GM23338 (cell line): ENCODE data around the gene FTL. TPM values are rescaled to one million over a fixed set of nuclear protein-coding genes. Genes with fewer than 3 reads are reported as not detected.

Source experiments
- ATAC-seq: fragments of 200-7000 bp; cut with Tn5 transposase; 3 replicates; pipeline ENCODE4 v1.9.1; 2020
- DNase-seq: peaks from one replicate; pipeline ENCODE4 v3.0.0-alpha.2; 2015; ENCODE audit warnings: low spot score
- H2AFZ ChIP-seq: fragments of 200-600 bp; sonication (generic); 2 replicates; pipeline ENCODE4 v1.8.0; 2016; ENCODE audit warnings: antibody characterized with exemption, mild to moderate bottlenecking, moderate library complexity
- H3F3A ChIP-seq: fragments of 200-600 bp; sonication (generic); replicated peaks from 2 replicates; pipeline ENCODE4 v1.8.0; 2017; ENCODE audit warnings: antibody characterized with exemption, mixed run types, low read depth
- H3K27ac ChIP-seq: fragments of 200-600 bp; sonication (generic); 2 replicates; pipeline ENCODE4 v1.6.1; 2016; ENCODE audit warnings: low read depth
- H3K27me3 ChIP-seq: fragments of 200-600 bp; sonication (generic); 2 replicates; pipeline ENCODE4 v1.8.0; 2016; ENCODE audit warnings: mild to moderate bottlenecking, mixed run types, moderate library complexity; ENCODE audit not compliant: insufficient read depth
- H3K36me3 ChIP-seq: fragments of 200-600 bp; sonication (generic); 2 replicates; pipeline ENCODE4 v1.8.0; 2016; ENCODE audit warnings: mild to moderate bottlenecking; ENCODE audit not compliant: insufficient read depth
- H3K4me1 ChIP-seq: fragments of 200-600 bp; sonication (generic); 2 replicates; pipeline ENCODE4 v1.8.0; 2016; ENCODE audit warnings: mild to moderate bottlenecking, moderate library complexity; ENCODE audit not compliant: insufficient read depth
- H3K4me2 ChIP-seq: fragments of 200-600 bp; sonication (generic); 2 replicates; pipeline ENCODE4 v1.7.1; 2017; ENCODE audit warnings: mixed run types
- H3K4me3 ChIP-seq: fragments of 200-600 bp; sonication (generic); 2 replicates; pipeline ENCODE4 v1.6.1; 2016; ENCODE audit warnings: mixed run types
- H3K79me2 ChIP-seq: fragments of 200-600 bp; sonication (generic); replicated peaks from 2 replicates; pipeline ENCODE4 v1.8.0; 2017; ENCODE audit warnings: mild to moderate bottlenecking; ENCODE audit not compliant: insufficient read depth
- H3K9me2 ChIP-seq: fragments of 200-600 bp; sonication (generic); 2 replicates; pipeline ENCODE4 v1.8.0; 2017; ENCODE audit not compliant: insufficient read depth
- H4K20me1 ChIP-seq: fragments of 200-600 bp; sonication (generic); replicated peaks from 2 replicates; pipeline ENCODE4 v1.8.0; 2017; ENCODE audit warnings: mild to moderate bottlenecking; ENCODE audit not compliant: insufficient read depth
- H3K27ac Mint-ChIP-seq: 2 replicates; pipeline ENCODE4 v1.8.0; 2020; ENCODE audit warnings: inconsistent platforms, mild to moderate bottlenecking, moderate library complexity, mixed read lengths
- H3K27me3 Mint-ChIP-seq: 3 replicates; pipeline ENCODE4 v1.8.0; 2022; ENCODE audit warnings: low read depth, mild to moderate bottlenecking, moderate library complexity, mixed read lengths, inconsistent platforms; ENCODE audit not compliant: insufficient read depth, poor library complexity
- H3K36me3 Mint-ChIP-seq: 3 replicates; pipeline ENCODE4 v1.8.0; 2021; ENCODE audit warnings: low read depth, mild to moderate bottlenecking, inconsistent platforms, moderate library complexity, mixed read lengths
- H3K4me1 Mint-ChIP-seq: 3 replicates; pipeline ENCODE4 v1.8.0; 2020; ENCODE audit warnings: mild to moderate bottlenecking, inconsistent platforms, mixed read lengths
- H3K4me3 Mint-ChIP-seq: 3 replicates; pipeline ENCODE4 v1.8.0; 2021; ENCODE audit warnings: moderate library complexity, mild to moderate bottlenecking, inconsistent platforms, mixed read lengths
- H3K9me3 Mint-ChIP-seq: 3 replicates; pipeline ENCODE4 v1.8.0; 2020; ENCODE audit warnings: moderate library complexity, mild to moderate bottlenecking, inconsistent platforms, mixed read lengths
- polyA plus RNA-seq: library from polyadenylated mRNA; unstranded; fragments of >200 nt; fragmentation: Nextera tagmentation; extraction: Ambion mirVana; gene quantifications from 2 replicates; pipeline ENCODE4 v1.2.1, GENCODE V29; 2016
- total RNA-seq: library from RNA; depleted of rRNA; stranded (reverse); fragments of >200 nt; shearing (Covaris generic); gene quantifications from 2 replicates; pipeline ENCODE4 v1.2.3, GENCODE V29; 2014
- TF ChIP-seq, protein P1 (sequence below): IDR thresholded peaks from one replicate; pipeline ENCODE4 v1.6.1; 2018; ENCODE audit warnings: antibody characterized with exemption; ENCODE audit not compliant: unreplicated experiment
- TF ChIP-seq, protein P2 (sequence below): IDR thresholded peaks from 2 replicates; pipeline ENCODE4 v1.6.1; 2016; ENCODE audit warnings: antibody characterized with exemption
- TF ChIP-seq, protein P3 (sequence below): fragments of 250-450 bp; sonication (Bioruptor Pico); IDR thresholded peaks from 2 replicates; pipeline ENCODE4 v1.5.0; 2020; ENCODE audit warnings: mild to moderate bottlenecking, moderate library complexity

FTL gene
- total and polyA plus RNA-seq, 2 experiments from 2014 or later: 2,064 to 5,436 TPM

DNA sequence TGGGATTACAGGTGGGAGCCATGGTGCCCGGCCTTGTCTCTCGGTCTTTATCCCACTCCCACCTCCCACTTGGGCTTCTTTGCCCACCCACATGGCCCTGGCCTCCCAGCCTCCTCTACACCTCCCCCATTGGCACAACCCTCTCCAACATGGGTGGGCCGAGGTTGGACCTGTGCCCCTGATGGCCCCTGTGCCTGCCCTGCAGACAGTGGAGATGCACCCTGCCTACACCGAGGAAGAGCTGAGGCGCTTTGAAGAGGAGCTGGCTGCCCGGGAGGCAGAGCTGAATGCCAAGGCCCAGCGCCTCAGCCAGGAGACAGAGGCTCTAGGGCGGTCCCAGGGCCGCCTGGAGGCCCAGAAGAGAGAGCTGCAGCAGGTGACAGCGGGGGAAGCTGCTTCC is 44.2 kb upstream of the FTL start (continued):
- TF ChIP-seq, protein P1, sequence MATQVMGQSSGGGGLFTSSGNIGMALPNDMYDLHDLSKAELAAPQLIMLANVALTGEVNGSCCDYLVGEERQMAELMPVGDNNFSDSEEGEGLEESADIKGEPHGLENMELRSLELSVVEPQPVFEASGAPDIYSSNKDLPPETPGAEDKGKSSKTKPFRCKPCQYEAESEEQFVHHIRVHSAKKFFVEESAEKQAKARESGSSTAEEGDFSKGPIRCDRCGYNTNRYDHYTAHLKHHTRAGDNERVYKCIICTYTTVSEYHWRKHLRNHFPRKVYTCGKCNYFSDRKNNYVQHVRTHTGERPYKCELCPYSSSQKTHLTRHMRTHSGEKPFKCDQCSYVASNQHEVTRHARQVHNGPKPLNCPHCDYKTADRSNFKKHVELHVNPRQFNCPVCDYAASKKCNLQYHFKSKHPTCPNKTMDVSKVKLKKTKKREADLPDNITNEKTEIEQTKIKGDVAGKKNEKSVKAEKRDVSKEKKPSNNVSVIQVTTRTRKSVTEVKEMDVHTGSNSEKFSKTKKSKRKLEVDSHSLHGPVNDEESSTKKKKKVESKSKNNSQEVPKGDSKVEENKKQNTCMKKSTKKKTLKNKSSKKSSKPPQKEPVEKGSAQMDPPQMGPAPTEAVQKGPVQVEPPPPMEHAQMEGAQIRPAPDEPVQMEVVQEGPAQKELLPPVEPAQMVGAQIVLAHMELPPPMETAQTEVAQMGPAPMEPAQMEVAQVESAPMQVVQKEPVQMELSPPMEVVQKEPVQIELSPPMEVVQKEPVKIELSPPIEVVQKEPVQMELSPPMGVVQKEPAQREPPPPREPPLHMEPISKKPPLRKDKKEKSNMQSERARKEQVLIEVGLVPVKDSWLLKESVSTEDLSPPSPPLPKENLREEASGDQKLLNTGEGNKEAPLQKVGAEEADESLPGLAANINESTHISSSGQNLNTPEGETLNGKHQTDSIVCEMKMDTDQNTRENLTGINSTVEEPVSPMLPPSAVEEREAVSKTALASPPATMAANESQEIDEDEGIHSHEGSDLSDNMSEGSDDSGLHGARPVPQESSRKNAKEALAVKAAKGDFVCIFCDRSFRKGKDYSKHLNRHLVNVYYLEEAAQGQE: no peak
- TF ChIP-seq, protein P2, sequence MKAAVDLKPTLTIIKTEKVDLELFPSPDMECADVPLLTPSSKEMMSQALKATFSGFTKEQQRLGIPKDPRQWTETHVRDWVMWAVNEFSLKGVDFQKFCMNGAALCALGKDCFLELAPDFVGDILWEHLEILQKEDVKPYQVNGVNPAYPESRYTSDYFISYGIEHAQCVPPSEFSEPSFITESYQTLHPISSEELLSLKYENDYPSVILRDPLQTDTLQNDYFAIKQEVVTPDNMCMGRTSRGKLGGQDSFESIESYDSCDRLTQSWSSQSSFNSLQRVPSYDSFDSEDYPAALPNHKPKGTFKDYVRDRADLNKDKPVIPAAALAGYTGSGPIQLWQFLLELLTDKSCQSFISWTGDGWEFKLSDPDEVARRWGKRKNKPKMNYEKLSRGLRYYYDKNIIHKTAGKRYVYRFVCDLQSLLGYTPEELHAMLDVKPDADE: no peak

DNA sequence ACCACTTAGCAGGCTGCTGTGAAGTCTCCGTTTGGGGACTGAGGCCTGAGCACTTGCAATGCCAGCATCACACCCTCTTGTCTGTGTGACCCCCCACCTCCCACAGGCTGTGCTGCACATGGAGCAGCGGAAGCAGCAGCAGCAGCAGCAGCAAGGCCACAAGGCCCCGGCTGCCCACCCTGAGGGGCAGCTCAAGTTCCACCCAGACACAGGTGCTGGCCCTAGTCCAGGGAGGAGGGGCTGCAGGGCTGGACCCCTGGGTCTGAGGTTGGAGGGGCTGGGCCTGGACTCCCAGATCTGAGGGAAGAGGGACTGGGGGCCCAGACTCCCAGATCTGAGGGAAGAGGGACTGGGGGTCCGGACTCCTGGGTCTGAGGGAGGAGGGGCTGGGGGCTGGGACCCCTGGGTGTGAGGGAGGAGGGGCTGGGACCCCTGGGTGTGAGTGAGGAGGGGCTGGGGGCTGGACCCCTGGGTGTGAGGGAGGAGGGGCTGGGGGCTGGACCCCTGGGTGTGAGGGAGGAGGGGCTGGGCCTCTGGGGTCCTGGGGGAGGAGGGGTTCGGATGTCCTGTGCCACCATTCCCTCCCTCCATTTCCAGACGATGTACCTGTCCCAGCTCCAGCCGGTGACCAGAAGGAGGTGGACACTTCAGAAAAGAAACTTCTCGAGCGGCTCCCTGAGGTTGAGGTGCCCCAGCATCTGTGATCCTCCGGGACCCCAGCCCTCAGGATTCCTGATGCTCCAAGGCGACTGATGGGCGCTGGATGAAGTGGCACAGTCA is 43.2 kb upstream of the FTL start:
- no peak overlapping the region for H2AFZ ChIP-seq

More for the DNA sequence above, 43.2 kb upstream of the FTL start:
- H3K9me3 Mint-ChIP-seq: no peaks in the 10 kb centered on the region
- DNase-seq (no peak), ATAC-seq (no peak)
- Histone ChIP-seq H3F3A (0 out of 2 replicates have a peak, but pooled peaks cover 8% of the 10 kb centered on the region), H3K4me2 (no peak overlapping the region), H3K9me2 (no peaks in the 10 kb centered on the region), H3K27ac (no peak overlapping the region), H3K36me3 (no peaks in the 10 kb centered on the region; the same call in 1 of the 2 replicates), H4K20me1 (peaks cover 3% of the 10 kb centered on the region), H3K4me1 (no peaks in the 10 kb centered on the region), H3K4me3 (no peak overlapping the region), H3K79me2 (no peaks in the 10 kb centered on the region), H3K27me3 (no peaks in the 10 kb centered on the region)
- TF ChIP-seq, protein P2: no peak
- TF ChIP-seq, protein P3, sequence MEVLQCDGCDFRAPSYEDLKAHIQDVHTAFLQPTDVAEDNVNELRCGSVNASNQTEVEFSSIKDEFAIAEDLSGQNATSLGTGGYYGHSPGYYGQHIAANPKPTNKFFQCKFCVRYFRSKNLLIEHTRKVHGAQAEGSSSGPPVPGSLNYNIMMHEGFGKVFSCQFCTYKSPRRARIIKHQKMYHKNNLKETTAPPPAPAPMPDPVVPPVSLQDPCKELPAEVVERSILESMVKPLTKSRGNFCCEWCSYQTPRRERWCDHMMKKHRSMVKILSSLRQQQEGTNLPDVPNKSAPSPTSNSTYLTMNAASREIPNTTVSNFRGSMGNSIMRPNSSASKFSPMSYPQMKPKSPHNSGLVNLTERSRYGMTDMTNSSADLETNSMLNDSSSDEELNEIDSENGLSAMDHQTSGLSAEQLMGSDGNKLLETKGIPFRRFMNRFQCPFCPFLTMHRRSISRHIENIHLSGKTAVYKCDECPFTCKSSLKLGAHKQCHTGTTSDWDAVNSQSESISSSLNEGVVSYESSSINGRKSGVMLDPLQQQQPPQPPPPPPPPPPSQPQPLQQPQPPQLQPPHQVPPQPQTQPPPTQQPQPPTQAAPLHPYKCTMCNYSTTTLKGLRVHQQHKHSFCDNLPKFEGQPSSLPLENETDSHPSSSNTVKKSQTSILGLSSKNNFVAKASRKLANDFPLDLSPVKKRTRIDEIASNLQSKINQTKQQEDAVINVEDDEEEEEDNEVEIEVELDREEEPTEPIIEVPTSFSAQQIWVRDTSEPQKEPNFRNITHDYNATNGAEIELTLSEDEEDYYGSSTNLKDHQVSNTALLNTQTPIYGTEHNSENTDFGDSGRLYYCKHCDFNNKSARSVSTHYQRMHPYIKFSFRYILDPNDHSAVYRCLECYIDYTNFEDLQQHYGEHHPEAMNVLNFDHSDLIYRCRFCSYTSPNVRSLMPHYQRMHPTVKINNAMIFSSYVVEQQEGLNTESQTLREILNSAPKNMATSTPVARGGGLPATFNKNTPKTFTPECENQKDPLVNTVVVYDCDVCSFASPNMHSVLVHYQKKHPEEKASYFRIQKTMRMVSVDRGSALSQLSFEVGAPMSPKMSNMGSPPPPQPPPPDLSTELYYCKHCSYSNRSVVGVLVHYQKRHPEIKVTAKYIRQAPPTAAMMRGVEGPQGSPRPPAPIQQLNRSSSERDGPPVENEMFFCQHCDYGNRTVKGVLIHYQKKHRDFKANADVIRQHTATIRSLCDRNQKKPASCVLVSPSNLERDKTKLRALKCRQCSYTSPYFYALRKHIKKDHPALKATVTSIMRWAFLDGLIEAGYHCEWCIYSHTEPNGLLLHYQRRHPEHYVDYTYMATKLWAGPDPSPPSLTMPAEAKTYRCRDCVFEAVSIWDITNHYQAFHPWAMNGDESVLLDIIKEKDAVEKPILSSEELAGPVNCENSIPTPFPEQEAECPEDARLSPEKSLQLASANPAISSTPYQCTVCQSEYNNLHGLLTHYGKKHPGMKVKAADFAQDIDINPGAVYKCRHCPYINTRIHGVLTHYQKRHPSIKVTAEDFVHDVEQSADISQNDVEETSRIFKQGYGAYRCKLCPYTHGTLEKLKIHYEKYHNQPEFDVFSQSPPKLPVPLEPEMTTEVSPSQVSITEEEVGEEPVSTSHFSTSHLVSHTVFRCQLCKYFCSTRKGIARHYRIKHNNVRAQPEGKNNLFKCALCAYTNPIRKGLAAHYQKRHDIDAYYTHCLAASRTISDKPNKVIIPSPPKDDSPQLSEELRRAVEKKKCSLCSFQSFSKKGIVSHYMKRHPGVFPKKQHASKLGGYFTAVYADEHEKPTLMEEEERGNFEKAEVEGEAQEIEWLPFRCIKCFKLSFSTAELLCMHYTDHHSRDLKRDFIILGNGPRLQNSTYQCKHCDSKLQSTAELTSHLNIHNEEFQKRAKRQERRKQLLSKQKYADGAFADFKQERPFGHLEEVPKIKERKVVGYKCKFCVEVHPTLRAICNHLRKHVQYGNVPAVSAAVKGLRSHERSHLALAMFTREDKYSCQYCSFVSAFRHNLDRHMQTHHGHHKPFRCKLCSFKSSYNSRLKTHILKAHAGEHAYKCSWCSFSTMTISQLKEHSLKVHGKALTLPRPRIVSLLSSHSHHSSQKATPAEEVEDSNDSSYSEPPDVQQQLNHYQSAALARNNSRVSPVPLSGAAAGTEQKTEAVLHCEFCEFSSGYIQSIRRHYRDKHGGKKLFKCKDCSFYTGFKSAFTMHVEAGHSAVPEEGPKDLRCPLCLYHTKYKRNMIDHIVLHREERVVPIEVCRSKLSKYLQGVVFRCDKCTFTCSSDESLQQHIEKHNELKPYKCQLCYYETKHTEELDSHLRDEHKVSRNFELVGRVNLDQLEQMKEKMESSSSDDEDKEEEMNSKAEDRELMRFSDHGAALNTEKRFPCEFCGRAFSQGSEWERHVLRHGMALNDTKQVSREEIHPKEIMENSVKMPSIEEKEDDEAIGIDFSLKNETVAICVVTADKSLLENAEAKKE (CRISPR knock-in tag): no peak
- no peaks in the 10 kb centered on the region for H3K4me1 Mint-ChIP-seq
- no peak overlapping the region for H3K4me3 Mint-ChIP-seq
- peaks cover 13% of the 10 kb centered on the region for H3K36me3 Mint-ChIP-seq
- H3K27ac Mint-ChIP-seq: no peak overlapping the region
- H3K27me3 Mint-ChIP-seq: peaks cover 8% of the 10 kb centered on the region
